H1 (cell line): ENCODE measurements around the gene CRTC2.

Experiments
- CREB1 ChIP-seq: IDR thresholded peaks from 2 replicates; pipeline ENCODE4 v1.6.1; 2012; ENCODE audit warnings: inconsistent platforms
- EZH2 ChIP-seq: fragments of 200-600 bp; sonication (generic); IDR thresholded peaks from 2 replicates; pipeline ENCODE4 v1.7.1; 2012; ENCODE audit warnings: low read depth, mild to moderate bottlenecking, moderate library complexity, low read length, inconsistent platforms; ENCODE audit not compliant: severe bottlenecking
- POLR2A ChIP-seq, 2 experiments: IDR thresholded peaks; 1 replicate in 1 of 2; 2 replicates in 1 of 2; pipeline ENCODE4 v1.6.1; 2011; ENCODE audit warnings: low read depth in 2 of 2, low read length in 2 of 2, mild to moderate bottlenecking in 2 of 2; ENCODE audit errors: control extremely low read depth in 1 of 2
- POLR2AphosphoS5 ChIP-seq: IDR thresholded peaks from 2 replicates; pipeline ENCODE4 v1.6.1; 2011; ENCODE audit warnings: low read depth, low read length
- RAD21 ChIP-seq, 2 experiments: IDR thresholded peaks in 1 of 2; conservative IDR thresholded peaks in 1 of 2; 2 replicates each; pipeline ENCODE4 v1.6.1; 2011; ENCODE audit warnings: low read depth in 2 of 2, low read length in 2 of 2, improper control_type of control experiment in 1 of 2, inconsistent platforms in 1 of 2, mild to moderate bottlenecking in 1 of 2, moderate library complexity in 1 of 2
- SP1 ChIP-seq: IDR thresholded peaks from 2 replicates; pipeline ENCODE4 v1.6.1; 2011; ENCODE audit warnings: low read depth, low read length
- TF ChIP-seq, protein P1 (sequence below), 3 experiments: IDR thresholded peaks; 1 replicate in 2 of 3; 2 replicates in 1 of 3; pipeline versions ENCODE4 v1.5.1 to v1.6.1; 2011; ENCODE audit warnings: low read length in 3 of 3, mild to moderate bottlenecking in 3 of 3, inconsistent platforms in 2 of 3, low read depth in 1 of 3, moderate library complexity in 1 of 3; ENCODE audit not compliant: insufficient read depth in 1 of 3; ENCODE audit errors: control extremely low read depth in 1 of 3

DNA sequence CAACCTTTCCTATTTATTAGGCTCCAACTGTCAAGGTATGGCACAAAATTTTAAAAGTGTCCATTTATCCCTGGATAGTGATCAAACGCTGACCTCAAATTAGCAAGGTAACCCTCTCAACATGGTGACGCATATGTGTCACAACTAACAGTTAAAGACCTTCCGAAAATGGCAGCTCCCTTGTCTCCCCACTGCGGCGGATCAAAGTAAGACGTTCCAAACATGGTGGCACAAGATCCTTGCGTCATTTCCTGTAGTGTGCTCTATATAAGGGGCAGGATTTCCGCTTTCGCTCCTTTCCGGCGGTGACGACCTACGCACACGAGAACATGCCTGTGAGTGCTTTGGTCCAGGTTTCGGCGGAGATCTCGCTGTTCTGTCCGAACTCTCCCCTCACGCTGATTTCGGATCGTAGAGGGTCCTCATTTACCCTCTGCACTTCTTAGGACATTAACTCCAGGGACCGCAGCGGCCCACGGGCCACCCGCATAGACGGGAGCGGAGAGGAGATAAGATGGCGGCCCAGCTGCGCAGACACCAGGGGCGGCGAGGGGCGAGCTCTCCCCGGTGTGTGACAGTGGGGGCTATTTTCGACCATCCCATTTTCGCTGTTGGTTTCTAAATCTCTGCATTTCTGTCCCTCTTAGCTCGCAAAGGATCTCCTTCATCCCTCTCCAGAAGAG lies 32.2 kb upstream of the CRTC2 start, which contains the start of gene RPS27:
- TF ChIP-seq SP1, result peak; percentile 69; the same call in 1 of the 2 replicates
- no peak for TF ChIP-seq EZH2
- peak; percentile 94 for TF ChIP-seq CREB1
- no peak for TF ChIP-seq RAD21 (IDR thresholded peaks at IDR 0.05 in 1 of 2, conservative IDR thresholded peaks at IDR 0.05 in 1 of 2; ENCODE audit: low read depth in 2 of 2, low read length in 2 of 2)
- TF ChIP-seq POLR2A (IDR thresholded peaks at IDR 0.05; ENCODE audit: control extremely low read depth in 1 of 2, low read depth in 2 of 2, low read length in 2 of 2), result peak; percentile 100
- TF ChIP-seq, protein P1, sequence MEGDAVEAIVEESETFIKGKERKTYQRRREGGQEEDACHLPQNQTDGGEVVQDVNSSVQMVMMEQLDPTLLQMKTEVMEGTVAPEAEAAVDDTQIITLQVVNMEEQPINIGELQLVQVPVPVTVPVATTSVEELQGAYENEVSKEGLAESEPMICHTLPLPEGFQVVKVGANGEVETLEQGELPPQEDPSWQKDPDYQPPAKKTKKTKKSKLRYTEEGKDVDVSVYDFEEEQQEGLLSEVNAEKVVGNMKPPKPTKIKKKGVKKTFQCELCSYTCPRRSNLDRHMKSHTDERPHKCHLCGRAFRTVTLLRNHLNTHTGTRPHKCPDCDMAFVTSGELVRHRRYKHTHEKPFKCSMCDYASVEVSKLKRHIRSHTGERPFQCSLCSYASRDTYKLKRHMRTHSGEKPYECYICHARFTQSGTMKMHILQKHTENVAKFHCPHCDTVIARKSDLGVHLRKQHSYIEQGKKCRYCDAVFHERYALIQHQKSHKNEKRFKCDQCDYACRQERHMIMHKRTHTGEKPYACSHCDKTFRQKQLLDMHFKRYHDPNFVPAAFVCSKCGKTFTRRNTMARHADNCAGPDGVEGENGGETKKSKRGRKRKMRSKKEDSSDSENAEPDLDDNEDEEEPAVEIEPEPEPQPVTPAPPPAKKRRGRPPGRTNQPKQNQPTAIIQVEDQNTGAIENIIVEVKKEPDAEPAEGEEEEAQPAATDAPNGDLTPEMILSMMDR (IDR thresholded peaks at IDR 0.05; ENCODE audit: control extremely low read depth in 1 of 3, insufficient read depth in 1 of 3, low read depth in 1 of 3, low read length in 3 of 3), result no peak
- TF ChIP-seq POLR2AphosphoS5, result peak; percentile 100
